Endothelial cell of umbilical vein (primary cell): ENCODE measurements around the gene MCU. TPM values are rescaled to one million over a fixed set of nuclear protein-coding genes. Genes with fewer than 3 reads are reported as not detected.

ENCODE experiments used
- BruUV-seq: library from RNA; stranded (reverse); fragments of 400-500 nt; replicated peaks from 2 replicates; lab custom pipeline; 2021; lab: Mats Ljungman, UMichigan
- CTCF ChIA-PET: fragments of 300-600, 350-600 bp; sonication (Branson Sonifier 250); formaldehyde crosslinking; loops from one replicate; lab custom pipeline; 2021; ENCODE audit warnings: antibody characterized with exemption, inconsistent platforms; lab: Charles Lee
- POLR2A ChIA-PET: fragments of 300-600, 350-600 bp; sonication (Branson Sonifier 250); formaldehyde crosslinking; loops from one replicate; lab custom pipeline; 2021; ENCODE audit warnings: antibody characterized with exemption, inconsistent platforms; lab: Charles Lee
- DNase-seq: peaks from one replicate; pipeline ENCODE4 v3.0.0-alpha.2; 2011; ENCODE audit warnings: low read depth, low spot score
- FAIRE-seq: peaks from 2 replicates; lab custom pipeline; 2011; peaks lifted over from hg19 to GRCh38; lab: Jason Lieb, UNC
- H2AFZ ChIP-seq: 2 replicates; pipeline ENCODE4 v1.6.0; 2012; ENCODE audit warnings: low read depth, low read length, control low read depth, inconsistent platforms
- H3K27ac ChIP-seq: 2 replicates; pipeline ENCODE4 v1.5.1; 2011; ENCODE audit warnings: low read depth, mild to moderate bottlenecking, control low read depth, low read length, moderate library complexity; ENCODE audit not compliant: insufficient read depth
- H3K27me3 ChIP-seq, 2 experiments: 2 replicates each; pipeline versions ENCODE4 v1.6.0 to v1.6.1; 2011; ENCODE audit warnings: low read length in 2 of 2, mixed read lengths in 1 of 2; ENCODE audit not compliant: control insufficient read depth in 2 of 2, insufficient read depth in 2 of 2
- H3K36me3 ChIP-seq, 2 experiments: 2 replicates in 1 of 2; 3 replicates in 1 of 2; pipeline ENCODE4 v1.5.1; 2011; ENCODE audit warnings: low read length in 2 of 2, mild to moderate bottlenecking in 1 of 2, moderate library complexity in 1 of 2; ENCODE audit not compliant: control insufficient read depth in 2 of 2, insufficient read depth in 2 of 2; ENCODE audit errors: extremely low read depth in 1 of 2
- H3K4me1 ChIP-seq: 3 replicates; pipeline ENCODE4 v1.5.1; 2011; ENCODE audit warnings: mild to moderate bottlenecking, low read length; ENCODE audit not compliant: control insufficient read depth, insufficient read depth; ENCODE audit errors: extremely low read depth
- H3K4me2 ChIP-seq: 2 replicates; pipeline ENCODE4 v1.6.1; 2011; ENCODE audit warnings: low read length, control low read depth, mixed read lengths; ENCODE audit not compliant: insufficient read depth
- H3K4me3 ChIP-seq, 3 experiments: fragments of 200-600 bp in 1 of 3; sonication (generic), shearing (Covaris generic) in 1 of 3; replicated peaks in 1 of 3; 2 replicates each; pipeline ENCODE4 v1.5.1; 2011 to 2016; ENCODE audit warnings: control low read depth in 3 of 3, low read length in 3 of 3, mild to moderate bottlenecking in 2 of 3, inconsistent platforms in 1 of 3, low read depth in 1 of 3, moderate library complexity in 1 of 3; ENCODE audit not compliant: insufficient read depth in 1 of 3
- H3K79me2 ChIP-seq: 2 replicates; pipeline ENCODE4 v1.6.0; 2012; ENCODE audit warnings: low read length, inconsistent platforms; ENCODE audit not compliant: control insufficient read depth, insufficient read depth
- H3K9ac ChIP-seq: replicated peaks from 2 replicates; pipeline ENCODE3; 2011; ENCODE audit warnings: low read length, control low read depth; ENCODE audit not compliant: insufficient read depth; ENCODE audit errors: extremely low read depth
- H3K9me1 ChIP-seq: replicated peaks from 3 replicates; pipeline ENCODE4 v1.6.0; 2011; ENCODE audit warnings: mild to moderate bottlenecking, low read length; ENCODE audit not compliant: control insufficient read depth, insufficient read depth; ENCODE audit errors: extremely low read depth
- H3K9me3 ChIP-seq: replicated peaks from 2 replicates; pipeline ENCODE4 v1.5.1; 2012; ENCODE audit warnings: low read length, inconsistent platforms; ENCODE audit not compliant: control insufficient read depth, insufficient read depth
- H4K20me1 ChIP-seq: replicated peaks from 2 replicates; pipeline ENCODE3; 2011; ENCODE audit warnings: mild to moderate bottlenecking, low read length; ENCODE audit not compliant: control insufficient read depth, insufficient read depth; ENCODE audit errors: extremely low read depth
- EZH2 ChIP-seq: IDR thresholded peaks from 2 replicates; pipeline ENCODE4 v1.6.1; 2012; ENCODE audit warnings: borderline replicate concordance, low read depth, mild to moderate bottlenecking, moderate library complexity, low read length, inconsistent platforms; ENCODE audit not compliant: severe bottlenecking
- FOS ChIP-seq: IDR thresholded peaks from 2 replicates; pipeline ENCODE4 v1.6.1; 2011; ENCODE audit warnings: mild to moderate bottlenecking, low read length, moderate library complexity, borderline replicate concordance; ENCODE audit not compliant: insufficient read depth
- GATA2 ChIP-seq: IDR thresholded peaks from 2 replicates; pipeline ENCODE4 v1.7.0; 2011; ENCODE audit warnings: low read depth, mild to moderate bottlenecking, moderate library complexity, mixed read lengths, low read length; ENCODE audit not compliant: insufficient read length, insufficient read depth
- JUN ChIP-seq: IDR thresholded peaks from 2 replicates; pipeline ENCODE4 v1.6.1; 2011; ENCODE audit warnings: borderline replicate concordance, low read depth; ENCODE audit not compliant: insufficient read length, insufficient read depth
- MYC ChIP-seq: IDR thresholded peaks from one replicate; pipeline ENCODE4 v1.6.1; 2011; ENCODE audit warnings: mild to moderate bottlenecking, low read depth, low read length
- POLR2A ChIP-seq: IDR thresholded peaks from 2 replicates; pipeline ENCODE4 v1.6.1; 2012; ENCODE audit warnings: low read depth, mild to moderate bottlenecking, control low read depth, low read length
- POLR2AphosphoS5 ChIP-seq: IDR thresholded peaks from 2 replicates; pipeline ENCODE4 v1.6.1; 2012; ENCODE audit warnings: low read depth, mild to moderate bottlenecking, control low read depth, low read length, moderate library complexity; ENCODE audit not compliant: insufficient read depth
- dilution Hi-C: fragments of 300-500 bp; cut with MboI; formaldehyde crosslinking; loops from one replicate; pipeline ENCODE4 v1.15.0; 2019; ENCODE audit warnings: low sequenced_read_pairs; ENCODE audit not compliant: extremely low pct_ligation_motif_present
- intact Hi-C: fragments of 100-400 bp; cut with micrococcal nuclease; formaldehyde crosslinking; loops from one replicate; pipeline ENCODE4 v1.10.0; 2022
- polyA plus RNA-seq, 4 experiments: library from polyadenylated mRNA; depleted of rRNA in 3 of 4; stranded (reverse) in 3 of 4; unstranded in 1 of 4; fragments of >200 nt; gene quantifications; 2 replicates each; pipeline versions ENCODE4 v1.2.1 to v1.2.3, GENCODE V29; 2011 to 2012; ENCODE audit warnings: missing spikeins in 1 of 4
- total RNA-seq: library from RNA; stranded (reverse); gene quantifications from 2 replicates; pipeline ENCODE4 v1.2.3, GENCODE V29; 2021
- TF ChIP-seq, protein P1 (sequence below), 2 donors: IDR thresholded peaks; 1 replicate in 1 of 2; 2 replicates in 1 of 2; pipeline ENCODE4 v1.5.1; 2011; ENCODE audit warnings: low read length in 2 of 2, mild to moderate bottlenecking in 2 of 2, moderate library complexity in 2 of 2, control low read depth in 1 of 2, inconsistent platforms in 1 of 2, low read depth in 1 of 2; ENCODE audit not compliant: insufficient read depth in 1 of 2; ENCODE audit errors: extremely low read depth in 1 of 2
- TF ChIP-seq, protein P2 (sequence below): IDR thresholded peaks from 2 replicates; pipeline ENCODE4 v1.6.1; 2011; ENCODE audit not compliant: insufficient read depth, insufficient read length

Gene MCU
- total and polyA plus RNA-seq, 2 donors (not counting 3 experiments of a cell fraction or from before 2014, with no cell fraction given) = 25.2 to 37.2 TPM

DNA sequence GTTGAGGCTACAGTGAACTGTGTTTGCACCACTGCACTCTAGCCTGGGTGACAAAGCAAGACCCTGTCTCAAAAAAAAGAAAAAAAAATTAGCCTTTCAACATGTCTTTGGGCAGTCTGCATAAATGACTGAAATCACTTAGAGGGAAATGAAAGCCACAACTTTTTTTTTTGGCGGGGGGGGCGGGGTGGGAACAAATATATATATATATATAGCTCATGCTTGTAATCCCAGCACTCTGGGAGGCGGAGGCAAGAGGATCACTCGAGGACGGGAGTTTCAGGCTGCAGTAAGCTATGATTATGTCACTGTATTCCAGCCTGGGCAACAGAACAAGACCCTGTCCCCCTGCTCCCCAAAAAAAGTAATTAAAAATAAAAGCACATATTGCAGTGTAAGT, 42.7 kb upstream of the MCU start:
- Histone ChIP-seq H3K4me3 (no peak overlapping the region), H3K27me3 (peaks cover 0 to 3% of the 10 kb centered on the region in 2 experiments), H3K9ac (no peak overlapping the region), H3K9me3 (no peaks in the 10 kb centered on the region), H4K20me1 (no peaks in the 10 kb centered on the region), H3K4me1 (no peaks in the 10 kb centered on the region), H3K27ac (no peak overlapping the region), H3K79me2 (no peaks in the 10 kb centered on the region), H2AFZ (no peak overlapping the region), H3K9me1 (no peaks in the 10 kb centered on the region), H3K4me2 (no peak overlapping the region), H3K36me3 (no peaks in the 10 kb centered on the region)
- intact Hi-C loops = no loop called here
- DNase-seq (no peak), FAIRE-seq (no peak)
- CTCF ChIA-PET = interaction anchor here (0.6 kb wide), 1 partner anchor 14 kb away, joined by 3 read pairs; no protein-coding TSS in a partner anchor
- no peak for TF ChIP-seq GATA2
- TF ChIP-seq FOS = no peak
- TF ChIP-seq POLR2AphosphoS5 = no peak
- no peak for TF ChIP-seq EZH2
- no peak for TF ChIP-seq POLR2A
- no peak for TF ChIP-seq MYC
- TF ChIP-seq, protein P1, sequence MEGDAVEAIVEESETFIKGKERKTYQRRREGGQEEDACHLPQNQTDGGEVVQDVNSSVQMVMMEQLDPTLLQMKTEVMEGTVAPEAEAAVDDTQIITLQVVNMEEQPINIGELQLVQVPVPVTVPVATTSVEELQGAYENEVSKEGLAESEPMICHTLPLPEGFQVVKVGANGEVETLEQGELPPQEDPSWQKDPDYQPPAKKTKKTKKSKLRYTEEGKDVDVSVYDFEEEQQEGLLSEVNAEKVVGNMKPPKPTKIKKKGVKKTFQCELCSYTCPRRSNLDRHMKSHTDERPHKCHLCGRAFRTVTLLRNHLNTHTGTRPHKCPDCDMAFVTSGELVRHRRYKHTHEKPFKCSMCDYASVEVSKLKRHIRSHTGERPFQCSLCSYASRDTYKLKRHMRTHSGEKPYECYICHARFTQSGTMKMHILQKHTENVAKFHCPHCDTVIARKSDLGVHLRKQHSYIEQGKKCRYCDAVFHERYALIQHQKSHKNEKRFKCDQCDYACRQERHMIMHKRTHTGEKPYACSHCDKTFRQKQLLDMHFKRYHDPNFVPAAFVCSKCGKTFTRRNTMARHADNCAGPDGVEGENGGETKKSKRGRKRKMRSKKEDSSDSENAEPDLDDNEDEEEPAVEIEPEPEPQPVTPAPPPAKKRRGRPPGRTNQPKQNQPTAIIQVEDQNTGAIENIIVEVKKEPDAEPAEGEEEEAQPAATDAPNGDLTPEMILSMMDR (IDR thresholded peaks at IDR 0.05; ENCODE audit: extremely low read depth in 1 of 2, insufficient read depth in 1 of 2, low read depth in 1 of 2, low read length in 2 of 2) = no peak
- TF ChIP-seq, protein P2, sequence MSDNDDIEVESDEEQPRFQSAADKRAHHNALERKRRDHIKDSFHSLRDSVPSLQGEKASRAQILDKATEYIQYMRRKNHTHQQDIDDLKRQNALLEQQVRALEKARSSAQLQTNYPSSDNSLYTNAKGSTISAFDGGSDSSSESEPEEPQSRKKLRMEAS = no peak
- no peak for TF ChIP-seq JUN
- BruUV-seq = no TSS peak
- POLR2A ChIA-PET = no interaction called here
- dilution Hi-C loops = no loop called here
